GM20431 (cell line): ENCODE data around the gene CRAT.
"Not testable (repeated sequence)": the region's sequence is repeated elsewhere in the genome, so short reads cannot be mapped to it uniquely, and the experiment has no call there.

ENCODE experiments used
- in situ Hi-C: fragments of 300-500 bp; cut with MseI, MboI; formaldehyde crosslinking; loops from one replicate; pipeline ENCODE4 v1.15.0; 2020; ENCODE audit warnings: low sequenced_read_pairs; ENCODE audit not compliant: unreplicated experiment

The CRAT gene

GRCh38 chr9:129139233-129139992 lies 28.8 kb upstream of the CRAT start:
- in situ Hi-C loops: loop anchor here (10.0 to 25.0 kb wide), 2 partner anchors 475 to 648 kb away; no protein-coding TSS in a partner anchor

DNA sequence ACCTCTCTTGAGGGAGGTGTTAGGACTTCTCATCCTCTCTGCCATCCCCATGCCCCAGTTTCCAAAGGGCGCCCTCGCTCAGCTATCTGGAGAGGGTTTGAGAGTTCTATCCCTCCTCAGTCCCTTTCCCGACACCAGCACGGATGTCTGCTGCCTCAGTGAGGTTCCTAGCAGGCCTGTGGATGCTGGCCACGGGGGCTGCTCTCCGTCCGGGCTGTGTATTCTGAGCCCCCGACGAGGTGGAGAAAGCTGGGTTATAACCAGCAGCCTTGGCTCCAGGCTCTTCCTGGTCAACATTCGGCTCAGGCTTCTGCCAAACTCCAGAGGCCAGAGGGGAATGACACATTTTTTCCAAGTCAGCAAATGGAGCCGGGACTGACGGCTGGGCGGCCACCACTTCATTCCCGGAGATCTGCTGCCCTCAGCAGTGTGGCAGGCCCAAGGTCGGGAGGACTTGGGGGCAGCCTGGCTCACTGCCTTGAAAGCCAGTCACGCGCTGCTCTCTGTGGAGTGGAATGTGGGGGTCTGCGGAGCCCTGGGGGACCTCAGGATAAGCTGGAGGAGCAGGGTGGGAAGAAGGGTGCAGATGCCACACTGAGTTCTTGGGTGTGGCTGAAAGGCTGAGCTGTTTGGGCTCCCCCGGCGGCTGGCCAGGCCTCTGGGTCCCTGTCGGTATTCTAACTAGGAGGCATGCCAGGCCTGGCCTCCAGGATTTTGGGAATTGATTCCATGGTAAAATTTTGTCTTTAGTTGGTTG lies 28.1 kb upstream of the CRAT start:
- in situ Hi-C loops: loop anchor here (10.0 to 25.0 kb wide), 2 partner anchors 476 to 649 kb away; no protein-coding TSS in a partner anchor

DNA sequence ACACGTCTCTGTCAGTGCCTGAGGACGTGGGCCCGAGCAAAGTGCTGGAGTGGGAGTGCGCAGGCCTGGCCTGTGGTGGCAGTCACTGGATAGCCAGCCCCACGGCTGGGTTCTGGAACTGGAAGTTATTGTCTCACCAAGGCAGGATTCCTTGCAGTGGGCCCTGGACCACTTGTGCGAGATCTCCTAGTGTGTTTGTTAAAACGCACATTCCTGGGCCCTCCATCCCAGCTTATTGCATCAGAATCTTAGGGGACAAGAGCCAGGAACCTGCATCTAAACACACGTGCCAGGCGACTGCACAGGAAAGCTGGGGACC lies 27.5 kb upstream of the CRAT start:
- in situ Hi-C loops: loop anchor here (10.0 to 25.0 kb wide), 2 partner anchors 477 to 649 kb away; no protein-coding TSS in a partner anchor

DNA sequence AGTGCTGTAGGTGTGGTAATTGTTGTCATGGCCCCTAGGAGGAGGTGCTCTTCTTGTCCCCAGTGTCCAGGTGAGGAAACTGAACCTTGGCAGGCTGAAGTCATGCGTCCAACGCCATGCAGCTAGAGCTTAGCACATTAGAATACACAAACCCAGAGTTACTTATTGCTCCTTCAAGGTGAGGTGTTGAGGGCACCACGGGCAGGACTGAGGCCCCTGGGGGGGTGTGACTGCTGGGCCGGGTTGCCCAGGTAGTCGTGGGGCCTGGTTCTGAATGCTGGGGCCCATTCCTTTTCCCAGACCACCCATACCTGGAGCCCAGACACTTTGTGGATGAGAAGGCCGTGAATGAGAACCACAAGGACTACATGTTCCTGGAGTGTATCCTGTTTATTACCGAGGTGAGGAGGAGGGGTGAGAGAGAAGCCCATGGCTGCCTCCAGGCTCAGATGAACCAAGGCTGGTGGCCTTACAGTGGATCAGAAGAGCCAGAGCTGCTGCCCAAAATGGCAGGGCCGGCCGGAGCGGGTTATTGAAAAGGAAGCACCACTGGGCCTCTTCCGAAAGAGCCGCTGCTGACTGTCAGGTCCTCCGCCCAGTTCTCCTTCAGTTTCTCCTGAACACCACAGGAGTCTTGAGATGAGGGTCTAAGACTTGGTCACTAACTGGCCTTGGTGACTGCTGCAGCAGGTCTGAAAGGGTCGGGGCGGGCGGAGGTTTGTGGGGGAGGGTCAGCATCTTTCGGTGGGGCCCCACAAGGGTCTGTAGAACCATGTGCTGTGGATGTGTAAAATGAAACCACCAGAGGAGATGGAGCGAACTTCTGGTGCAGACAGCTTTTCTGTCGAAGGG lies 26.9 kb upstream of the CRAT start:
- in situ Hi-C loops: loop anchor here (10.0 to 25.0 kb wide), 2 partner anchors 477 to 650 kb away; no protein-coding TSS in a partner anchor

GRCh38 chr9:129136446-129137035 lies 25.9 kb upstream of the CRAT start:
- in situ Hi-C loops: loop anchor here (10.0 to 25.0 kb wide), 2 partner anchors 478 to 651 kb away; no protein-coding TSS in a partner anchor

GRCh38 chr9:129135476-129135875 lies 24.9 kb upstream of the CRAT start:
- in situ Hi-C loops: loop anchor here (10.0 to 25.0 kb wide), 2 partner anchors 479 to 652 kb away; no protein-coding TSS in a partner anchor

DNA sequence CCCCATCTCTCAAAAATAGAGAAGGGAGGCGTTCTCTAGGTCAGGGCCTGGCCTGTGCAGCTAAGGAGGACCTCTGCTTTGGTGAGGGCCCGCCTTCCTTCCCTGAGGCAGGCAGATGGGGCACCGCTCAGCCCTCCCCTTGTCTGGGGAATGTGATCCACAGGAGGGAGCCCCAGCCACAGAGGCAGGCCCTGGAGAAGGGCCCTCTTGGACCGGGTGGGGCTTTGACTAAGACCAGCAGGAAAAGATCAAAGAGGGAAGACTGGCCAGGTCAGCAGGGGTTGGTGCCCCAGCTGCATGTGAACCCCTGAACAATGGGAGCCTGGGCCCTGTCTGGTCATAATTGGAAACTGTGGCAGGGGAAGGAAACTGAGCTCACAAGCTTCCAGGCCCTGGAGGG lies 22.5 kb upstream of the CRAT start:
- in situ Hi-C loops: loop anchor here (10.0 to 25.0 kb wide), 2 partner anchors 482 to 654 kb away; no protein-coding TSS in a partner anchor

DNA sequence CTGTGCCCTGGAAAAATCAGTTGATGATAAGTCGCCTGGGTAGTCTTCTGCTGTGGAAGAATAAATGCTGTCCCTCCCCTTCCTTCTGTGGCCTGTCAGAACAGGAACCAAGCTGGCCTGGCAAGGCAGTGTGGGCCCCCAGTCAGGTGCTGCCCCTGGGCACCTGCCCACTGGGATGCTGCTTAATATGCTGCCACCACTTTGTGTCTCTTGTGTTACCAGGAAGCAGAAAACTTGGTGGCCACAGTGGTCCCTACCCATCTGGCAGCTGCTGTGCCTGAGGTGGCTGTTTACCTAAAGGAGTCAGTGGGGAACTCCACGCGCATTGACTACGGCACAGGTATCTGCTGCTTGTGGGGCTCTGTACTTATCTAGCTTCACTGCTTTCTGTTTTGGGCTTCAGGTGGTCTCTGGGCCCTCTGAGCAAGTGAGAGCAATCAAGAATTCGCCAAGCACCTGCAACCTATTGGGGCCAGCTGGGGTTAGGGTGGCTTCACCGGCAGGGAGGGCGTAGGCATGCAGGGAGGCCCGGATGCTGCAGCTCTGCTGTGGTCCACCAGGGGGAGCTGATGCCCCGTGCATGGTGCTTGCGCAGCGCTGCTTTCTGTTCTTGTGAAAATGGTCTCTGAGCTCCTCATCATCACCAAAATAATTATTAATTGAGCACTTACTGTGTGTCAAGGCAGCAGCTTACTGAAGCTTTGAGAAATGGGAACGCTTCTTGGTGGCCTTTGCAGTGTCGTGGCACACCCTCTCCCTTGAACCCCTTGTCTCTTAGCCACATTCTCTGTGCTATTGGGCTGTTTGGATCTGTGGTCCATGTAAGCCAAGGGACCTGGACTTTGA lies 20.9 kb upstream of the CRAT start:
- in situ Hi-C loops: loop anchor here (10.0 to 25.0 kb wide), 2 partner anchors 483 to 656 kb away; no protein-coding TSS in a partner anchor

- in situ Hi-C loops: loop anchor here (10.0 to 25.0 kb wide), 2 partner anchors 484 to 657 kb away; no protein-coding TSS in a partner anchor
Observed at GRCh38 chr9:129130791-129131190, 20.2 kb upstream of the CRAT start.

GRCh38 chr9:129130271-129130670 lies 19.7 kb upstream of the CRAT start:
- in situ Hi-C loops: loop anchor here (10.0 to 25.0 kb wide), 2 partner anchors 485 to 657 kb away; no protein-coding TSS in a partner anchor

DNA sequence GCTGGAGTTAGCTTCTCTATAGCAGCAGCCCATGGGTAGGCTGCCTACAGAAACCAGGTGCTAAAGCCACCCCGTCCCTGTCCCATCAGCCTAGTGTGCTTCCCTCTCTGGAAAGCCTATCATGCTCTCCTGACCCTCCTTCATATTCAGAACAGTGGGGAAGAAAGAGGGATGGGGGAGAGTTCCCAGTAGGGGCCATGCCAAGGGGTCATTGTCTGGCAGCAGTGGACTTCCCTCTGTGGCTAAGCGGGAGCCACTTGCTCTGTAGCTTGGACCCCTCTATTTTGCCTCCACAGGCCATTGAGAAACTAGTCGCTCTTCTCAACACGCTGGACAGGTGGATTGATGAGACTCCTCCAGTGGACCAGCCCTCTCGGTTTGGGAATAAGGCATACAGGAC lies 18.1 kb upstream of the CRAT start:
- in situ Hi-C loops: loop anchor here (25.0 kb wide), 1 partner anchor 659 kb away; no protein-coding TSS in a partner anchor

DNA sequence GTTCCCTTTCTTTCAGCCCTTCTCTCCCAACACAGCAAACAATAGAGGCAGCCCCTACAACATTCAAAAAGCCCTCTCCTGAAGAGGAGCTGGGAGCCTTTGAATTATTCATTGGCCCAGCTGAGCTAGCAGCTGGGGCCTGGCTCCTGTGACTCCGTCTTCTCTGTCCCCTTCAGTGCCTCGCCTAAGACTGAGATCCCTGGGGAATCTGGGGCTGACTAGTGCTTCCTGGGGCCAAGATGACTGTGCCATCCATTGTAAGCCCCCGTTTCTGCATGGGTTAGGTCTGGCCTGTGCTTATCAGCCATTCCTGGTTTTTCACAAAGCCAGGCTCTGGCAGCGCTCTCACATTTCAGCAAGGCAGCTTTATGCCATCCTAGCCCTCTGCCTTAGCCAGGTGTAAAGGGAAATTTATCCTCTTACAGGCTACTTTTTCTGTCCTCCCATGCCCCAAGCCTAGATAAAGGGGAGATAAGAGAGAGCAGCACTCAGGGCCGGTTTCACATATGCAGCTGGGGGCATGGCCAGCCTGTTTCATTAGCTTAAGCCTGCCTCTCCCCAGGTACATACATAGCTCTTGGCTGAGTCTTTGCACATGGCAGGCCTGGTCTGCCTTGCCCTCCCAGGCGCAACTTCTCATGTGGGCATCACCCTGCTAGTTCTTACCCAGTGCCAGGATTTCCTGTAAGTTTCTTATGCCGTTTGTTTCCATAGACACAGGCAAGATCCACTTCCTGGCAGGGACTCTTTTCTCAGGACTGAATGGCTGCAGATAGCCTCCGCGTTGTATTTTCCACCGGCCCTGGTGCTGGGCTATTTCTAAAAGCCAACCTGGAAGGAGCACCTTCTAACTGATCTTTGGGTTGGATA lies 16.4 kb upstream of the CRAT start:
- in situ Hi-C loops: loop anchor here (25.0 kb wide), 1 partner anchor 660 kb away; no protein-coding TSS in a partner anchor

DNA sequence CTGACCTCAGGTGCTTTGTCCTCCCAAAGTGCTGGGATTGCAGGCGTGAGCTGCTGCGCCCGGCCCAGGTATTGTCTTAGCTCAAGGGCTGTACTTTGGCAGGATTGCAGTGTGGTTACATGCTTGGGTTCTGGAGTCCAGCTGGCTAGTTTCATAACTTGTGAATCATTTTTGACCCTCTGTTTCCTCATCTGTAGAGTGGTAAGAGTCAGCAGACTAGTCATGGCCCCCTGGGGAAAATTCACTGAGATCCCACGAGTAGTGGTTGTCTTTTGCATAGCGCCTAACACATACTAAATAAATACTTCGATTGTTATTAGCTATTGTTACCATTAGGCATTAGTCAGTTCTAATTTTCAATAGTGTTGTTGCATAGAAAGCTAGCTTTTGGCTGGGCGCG lies 14.9 kb upstream of the CRAT start:
- in situ Hi-C loops: loop anchor here (25.0 kb wide), 1 partner anchor 662 kb away; no protein-coding TSS in a partner anchor

DNA sequence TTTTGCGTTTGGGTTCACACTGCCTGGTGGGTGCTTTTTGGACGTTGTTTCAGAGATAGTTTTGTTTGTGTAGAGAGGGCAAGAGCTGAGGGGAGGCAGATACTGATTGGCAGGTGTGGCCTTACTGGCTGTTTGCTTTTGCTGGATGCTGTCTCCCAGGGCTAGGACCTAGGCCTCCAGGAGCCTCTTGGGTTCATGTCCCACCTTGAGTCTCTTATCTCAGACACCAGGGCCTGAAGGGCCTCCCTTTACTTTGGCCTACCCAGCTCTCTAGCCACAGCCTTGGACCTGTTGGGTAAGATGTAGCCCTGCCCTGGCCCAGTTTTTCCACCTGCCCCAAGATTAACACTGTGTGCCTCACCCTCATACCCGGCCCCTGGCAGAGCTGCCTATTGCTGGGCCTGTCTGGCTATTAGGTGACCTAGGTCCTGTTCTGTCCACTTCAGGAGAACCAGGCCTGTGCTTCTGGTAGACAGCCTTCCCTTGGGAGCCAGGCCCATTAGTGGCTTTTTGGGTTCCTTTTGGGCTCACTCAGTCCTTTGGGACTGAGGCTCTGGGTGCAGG lies 14.0 kb upstream of the CRAT start:
- in situ Hi-C loops: loop anchor here (25.0 kb wide), 1 partner anchor 663 kb away; no protein-coding TSS in a partner anchor

DNA sequence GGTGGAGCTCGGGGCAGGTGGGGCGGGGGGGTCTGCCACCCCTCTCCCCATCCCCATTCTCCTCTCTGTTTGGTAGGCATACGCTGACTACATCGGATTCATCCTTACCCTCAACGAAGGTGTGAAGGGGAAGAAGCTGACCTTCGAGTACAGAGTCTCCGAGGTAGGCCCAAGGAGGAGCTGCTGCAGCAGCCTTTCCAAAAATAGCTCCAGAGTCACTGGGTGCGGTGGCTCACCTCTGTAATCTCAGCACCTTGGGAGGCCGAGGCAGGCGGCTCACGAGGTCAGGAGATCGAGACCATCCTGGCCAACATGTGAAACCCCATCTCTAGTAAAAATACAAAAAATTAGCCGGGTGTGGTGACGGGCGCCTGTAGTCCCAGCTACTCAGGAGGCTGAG lies 12.4 kb upstream of the CRAT start:
- in situ Hi-C loops: not testable (repeated sequence)

- in situ Hi-C loops: no loop called here
Observed at GRCh38 chr9:129122133-129122532, 11.5 kb upstream of the CRAT start.

GRCh38 chr9:129121483-129121882 lies 10.9 kb upstream of the CRAT start:
- in situ Hi-C loops: no loop called here
